ENCODE results near the gene SPPL2B.
"Not testable (repeated sequence)": the region's sequence is repeated elsewhere in the genome, so short reads cannot be mapped to it uniquely, and the experiment has no call there.

The SPPL2B gene

GRCh38 chr19:2349818-2350217 lies 21.3 kb downstream of the SPPL2B start:
- H3K4me1 Mint-ChIP-seq, H3K27ac Mint-ChIP-seq, H3K36me3 Mint-ChIP-seq, H3K4me3 Mint-ChIP-seq, H3K27me3 Mint-ChIP-seq, H3K9me3 Mint-ChIP-seq: not testable (repeated sequence)

- no peaks in the 10 kb centered on the region for H3K4me1 Mint-ChIP-seq
- no peaks in the 10 kb centered on the region for H3K27me3 Mint-ChIP-seq
- no peaks in the 10 kb centered on the region for H3K9me3 Mint-ChIP-seq
- H3K36me3 Mint-ChIP-seq: peaks cover 3% of the 10 kb centered on the region
- no peak overlapping the region for H3K4me3 Mint-ChIP-seq
- H3K27ac Mint-ChIP-seq: no peak overlapping the region
Observed at GRCh38 chr19:2350656-2351055, 22.2 kb downstream of the SPPL2B start.

- no peak overlapping the region for H3K4me3 Mint-ChIP-seq
- H3K36me3 Mint-ChIP-seq: no peaks in the 10 kb centered on the region
- no peaks in the 10 kb centered on the region for H3K9me3 Mint-ChIP-seq
- no peaks in the 10 kb centered on the region for H3K4me1 Mint-ChIP-seq
- H3K27me3 Mint-ChIP-seq: no peaks in the 10 kb centered on the region
- no peak overlapping the region for H3K27ac Mint-ChIP-seq
Observed at GRCh38 chr19:2351591-2351990, 23.1 kb downstream of the SPPL2B start.

GRCh38 chr19:2352121-2352520 lies 23.6 kb downstream of the SPPL2B start:
- no peaks in the 10 kb centered on the region for H3K4me1 Mint-ChIP-seq
- no peak overlapping the region for H3K4me3 Mint-ChIP-seq
- H3K27me3 Mint-ChIP-seq: no peaks in the 10 kb centered on the region
- no peaks in the 10 kb centered on the region for H3K36me3 Mint-ChIP-seq
- H3K9me3 Mint-ChIP-seq: no peaks in the 10 kb centered on the region
- no peak overlapping the region for H3K27ac Mint-ChIP-seq

- Mint-ChIP-seq H3K4me1 (no peaks in the 10 kb centered on the region), H3K36me3 (no peaks in the 10 kb centered on the region), H3K4me3 (no peak overlapping the region), H3K27me3 (no peaks in the 10 kb centered on the region), H3K27ac (no peak overlapping the region), H3K9me3 (no peaks in the 10 kb centered on the region)
Observed at GRCh38 chr19:2353159-2353886, 24.8 kb downstream of the SPPL2B start.

GRCh38 chr19:2353887-2354592 lies 25.6 kb downstream of the SPPL2B start:
- Mint-ChIP-seq H3K27ac (no peak overlapping the region), H3K9me3 (no peaks in the 10 kb centered on the region), H3K27me3 (no peaks in the 10 kb centered on the region), H3K36me3 (no peaks in the 10 kb centered on the region), H3K4me3 (no peak overlapping the region), H3K4me1 (no peaks in the 10 kb centered on the region)

GRCh38 chr19:2354670-2355069 lies 26.2 kb downstream of the SPPL2B start:
- no peak overlapping the region for H3K4me3 Mint-ChIP-seq
- no peaks in the 10 kb centered on the region for H3K27me3 Mint-ChIP-seq
- no peaks in the 10 kb centered on the region for H3K9me3 Mint-ChIP-seq
- H3K27ac Mint-ChIP-seq: no peak overlapping the region
- no peaks in the 10 kb centered on the region for H3K36me3 Mint-ChIP-seq
- H3K4me1 Mint-ChIP-seq: no peaks in the 10 kb centered on the region

GRCh38 chr19:2355168-2356035 lies 26.9 kb downstream of the SPPL2B start:
- Mint-ChIP-seq H3K4me3 (no peak overlapping the region), H3K9me3 (no peaks in the 10 kb centered on the region), H3K4me1 (peaks cover 1% of the 10 kb centered on the region), H3K36me3 (no peaks in the 10 kb centered on the region), H3K27me3 (peaks cover under 1% of the 10 kb centered on the region), H3K27ac (no peak overlapping the region)

GRCh38 chr19:2356036-2356646 lies 27.7 kb downstream of the SPPL2B start:
- H3K4me1 Mint-ChIP-seq: peaks cover 5% of the 10 kb centered on the region
- peaks cover 5% of the 10 kb centered on the region for H3K27me3 Mint-ChIP-seq
- H3K36me3 Mint-ChIP-seq: no peaks in the 10 kb centered on the region
- H3K27ac Mint-ChIP-seq: no peak overlapping the region
- H3K4me3 Mint-ChIP-seq: no peak overlapping the region
- H3K9me3 Mint-ChIP-seq: no peaks in the 10 kb centered on the region

GRCh38 chr19:2357279-2358206 lies 29.1 kb downstream of the SPPL2B start:
- no peaks in the 10 kb centered on the region for H3K9me3 Mint-ChIP-seq
- H3K36me3 Mint-ChIP-seq: no peaks in the 10 kb centered on the region
- peaks cover 5% of the 10 kb centered on the region for H3K27me3 Mint-ChIP-seq
- H3K4me1 Mint-ChIP-seq: peaks cover 5% of the 10 kb centered on the region
- H3K4me3 Mint-ChIP-seq: no peak overlapping the region
- no peak overlapping the region for H3K27ac Mint-ChIP-seq

GRCh38 chr19:2358548-2359173 lies 30.2 kb downstream of the SPPL2B start:
- H3K4me3 Mint-ChIP-seq: no peak overlapping the region
- no peaks in the 10 kb centered on the region for H3K9me3 Mint-ChIP-seq
- H3K27ac Mint-ChIP-seq: no peak overlapping the region
- H3K36me3 Mint-ChIP-seq: no peaks in the 10 kb centered on the region
- peaks cover 5% of the 10 kb centered on the region for H3K27me3 Mint-ChIP-seq
- H3K4me1 Mint-ChIP-seq: peaks cover 5% of the 10 kb centered on the region

GRCh38 chr19:2359992-2360685 lies 31.7 kb downstream of the SPPL2B start, which contains the start of gene TMPRSS9:
TSS of gene TMPRSS9 (plus strand) at chr19:2360265. CDS start at chr19:2389786, 29,521 bp downstream.
- H3K36me3 Mint-ChIP-seq: no peaks in the 10 kb centered on the region
- H3K4me3 Mint-ChIP-seq: no peak within 1 kb of the TSS
- no peaks in the 10 kb centered on the region for H3K9me3 Mint-ChIP-seq
- H3K27me3 Mint-ChIP-seq: peaks cover 8% of the 10 kb centered on the region
- H3K4me1 Mint-ChIP-seq: peaks cover 5% of the 10 kb centered on the region
- no peak within 1 kb of the TSS for H3K27ac Mint-ChIP-seq

- peaks cover 5% of the 10 kb centered on the region for H3K4me1 Mint-ChIP-seq
- no peaks in the 10 kb centered on the region for H3K36me3 Mint-ChIP-seq
- no peak overlapping the region for H3K4me3 Mint-ChIP-seq
- H3K27me3 Mint-ChIP-seq: peaks cover 9% of the 10 kb centered on the region
- H3K9me3 Mint-ChIP-seq: no peaks in the 10 kb centered on the region
- no peak overlapping the region for H3K27ac Mint-ChIP-seq
Observed at GRCh38 chr19:2360833-2361232, 32.3 kb downstream of the SPPL2B start.
